Stimulated activated naive CD8-positive, alpha-beta T cell treated with anti-CD3 and anti-CD28 coated beads, Interleukin-15, Interleukin-2, amounts not matched to agents 100 U/mL and 50 U/mL, for 24 hours (primary cell): ENCODE measurements around the gene CUEDC2.

Source experiments
- ATAC-seq: fragments of 150-1000 bp; cut with Tn5 transposase; one replicate; pipeline ENCODE4 v1.10.0; 2021
- DNase-seq: peaks from one replicate; pipeline ENCODE4 v3.0.0; 2021

The CUEDC2 gene

DNA sequence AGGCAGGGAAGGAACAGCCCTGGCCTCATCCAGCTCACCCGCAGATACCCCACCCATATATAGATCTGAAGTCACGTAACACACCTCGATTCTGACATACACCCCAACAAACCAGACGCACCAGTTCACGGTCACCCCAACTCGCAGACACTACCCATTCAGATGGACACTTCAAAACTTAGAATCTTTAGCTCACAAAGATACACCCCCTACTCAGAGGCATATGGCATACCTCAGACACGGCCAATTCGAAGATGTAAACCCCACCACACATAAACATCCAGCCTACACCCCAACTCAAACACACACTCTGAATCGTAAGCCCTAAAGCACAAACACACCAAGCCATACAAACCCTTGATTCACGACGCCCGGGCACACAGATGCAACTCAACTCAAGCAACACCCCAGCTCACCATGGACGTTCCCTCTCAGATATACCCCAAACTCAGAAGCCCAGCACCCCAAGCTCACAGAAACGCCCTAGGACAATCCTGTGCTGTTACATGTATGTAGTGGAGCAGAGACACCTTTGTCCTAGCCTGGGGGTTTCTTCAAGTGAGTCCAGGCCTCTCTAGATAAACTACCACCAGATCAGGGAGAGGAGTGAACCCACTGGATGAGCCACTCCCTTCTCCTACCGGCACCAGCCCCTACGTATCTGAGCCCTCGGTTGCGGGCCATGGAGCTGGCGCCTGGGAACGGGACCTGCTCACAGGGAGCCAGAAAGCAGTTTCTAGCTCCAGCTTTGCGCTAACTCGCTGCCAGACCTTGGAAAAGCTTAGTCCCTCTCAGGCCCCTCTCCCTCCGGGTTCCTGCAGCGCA, 22.6 kb downstream of the CUEDC2 start:
- ATAC-seq (no peak), DNase-seq (no peak)

DNA sequence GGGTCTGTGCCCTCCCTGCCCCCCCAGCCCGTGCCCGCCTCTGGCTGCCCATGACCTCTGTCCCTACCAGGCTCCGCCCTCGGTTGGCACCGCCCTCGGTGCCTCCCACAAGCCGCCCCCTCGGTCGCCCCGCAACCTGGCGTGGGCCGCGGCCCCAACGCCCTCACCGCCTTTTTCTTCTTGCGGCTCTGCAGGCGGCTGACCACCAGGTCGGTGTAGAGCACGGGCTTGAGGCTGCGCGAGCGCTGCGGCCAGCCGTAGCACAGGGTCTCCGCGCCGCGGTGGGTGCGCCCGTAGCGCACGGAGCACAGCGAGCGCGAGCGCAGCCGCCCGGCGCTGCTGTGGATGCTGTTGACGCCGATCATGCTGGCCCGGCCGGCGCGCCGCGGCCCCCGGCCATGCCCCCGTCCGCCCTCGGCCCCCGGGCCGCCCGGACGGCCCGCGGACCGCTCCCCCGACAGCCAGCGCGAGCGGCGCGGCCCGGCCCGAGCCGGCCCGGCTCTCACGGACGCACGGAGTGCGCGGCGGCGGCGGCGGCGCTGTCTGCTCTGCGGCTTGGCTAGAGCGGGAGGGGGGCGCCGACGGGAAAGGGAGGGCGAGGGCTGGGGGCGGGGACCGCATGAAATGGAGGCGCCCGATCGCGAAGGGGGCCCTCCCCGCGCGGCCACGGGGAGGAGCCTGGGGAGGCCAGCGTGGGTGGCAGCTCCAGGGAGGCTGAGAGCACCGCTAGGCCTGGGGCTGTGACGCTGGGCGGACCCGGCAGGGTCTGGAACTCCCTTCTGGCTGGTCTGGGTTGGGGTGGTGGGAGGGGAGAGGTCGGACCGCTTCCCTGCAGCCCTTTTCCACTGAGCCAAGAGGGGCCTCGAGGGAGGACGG, 23.4 kb downstream of the CUEDC2 start:
- DNase-seq, result peak; percentile 87

DNA sequence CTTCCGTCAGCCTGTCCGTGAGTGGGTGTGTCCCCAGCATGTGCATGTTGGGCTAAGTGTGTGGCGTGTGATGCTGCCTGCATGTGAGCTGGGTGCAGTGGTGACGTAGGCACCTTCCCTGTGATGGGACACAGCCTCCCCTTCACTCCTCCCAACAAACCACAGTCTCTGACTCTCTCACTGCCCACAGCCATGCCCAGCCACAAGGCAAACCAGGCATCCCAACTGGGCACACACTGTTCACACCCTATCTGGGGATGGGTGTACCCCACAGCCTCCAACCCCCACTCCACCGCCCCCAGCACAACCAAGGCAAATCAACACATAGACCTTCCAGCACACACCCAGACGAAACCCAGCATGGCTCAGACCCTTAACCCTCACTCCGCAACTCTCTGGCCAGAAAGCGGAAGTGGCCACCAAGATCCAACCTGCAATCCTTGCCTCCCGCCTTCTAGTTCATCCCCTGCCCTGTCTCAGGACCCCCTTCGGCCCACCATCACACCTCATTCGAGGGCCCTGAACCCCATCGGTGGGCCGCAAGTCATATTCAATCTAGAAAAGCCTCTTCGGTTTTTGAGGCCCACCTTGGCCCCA, 24.1 kb downstream of the CUEDC2 start:
- no peak for ATAC-seq
- DNase-seq, result no peak

More for the DNA sequence above, 23.4 kb downstream of the CUEDC2 start:
- ATAC-seq, result peak; percentile 64

DNA sequence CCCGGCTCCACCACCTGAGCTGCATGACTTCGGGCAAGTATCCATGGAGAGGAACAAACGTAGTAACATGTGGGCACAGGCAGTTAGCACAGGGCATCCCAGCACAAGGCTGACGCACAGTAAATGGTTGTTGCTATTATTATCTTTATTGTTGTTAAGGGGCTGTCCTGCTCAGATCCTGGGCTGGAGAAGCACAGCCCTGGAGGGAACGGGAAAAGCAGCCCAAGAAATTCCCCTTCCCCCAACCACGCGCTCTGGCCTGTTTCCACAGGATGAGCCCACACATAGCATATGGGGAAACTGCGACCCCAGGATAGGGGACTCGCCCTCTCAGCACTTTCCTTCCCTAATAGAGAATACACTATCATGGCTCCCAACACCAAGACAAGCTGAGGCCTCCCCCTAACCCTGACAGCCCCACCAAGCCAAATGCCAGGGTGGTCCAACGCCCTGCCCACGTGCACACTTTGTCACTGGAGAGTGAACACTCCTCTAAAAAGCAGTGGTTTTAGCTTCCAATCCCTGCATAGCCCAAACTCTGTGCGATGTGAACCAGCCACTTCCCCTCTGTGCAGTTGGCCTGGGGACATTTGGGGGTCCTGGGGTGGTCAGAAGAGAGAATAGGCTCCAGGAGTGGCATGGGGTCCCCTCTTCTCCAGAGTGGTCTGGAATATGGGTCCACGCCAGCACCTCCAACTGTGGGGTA, 24.8 kb downstream of the CUEDC2 start:
- ATAC-seq, result no peak
- no peak for DNase-seq

DNA sequence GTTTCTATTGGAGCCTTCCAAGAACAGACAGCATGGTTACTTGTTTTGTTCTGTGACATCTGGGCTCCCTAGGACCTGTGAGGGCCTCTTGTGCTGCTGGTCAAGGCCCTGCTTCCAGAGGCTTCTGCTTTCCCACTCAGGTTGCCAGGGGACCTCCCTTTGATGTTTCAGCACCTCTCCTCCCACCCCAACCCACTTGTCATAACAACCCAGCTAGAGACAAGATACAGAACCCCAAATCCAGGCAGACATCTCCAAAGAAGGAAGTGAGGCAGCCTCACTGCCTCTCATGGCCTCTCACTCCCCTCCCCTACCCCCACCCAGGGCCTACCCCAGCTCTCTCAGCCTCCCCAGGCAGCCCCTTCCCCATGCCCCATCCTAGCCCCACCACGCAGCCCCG, 25.6 kb downstream of the CUEDC2 start:
- DNase-seq (no peak), ATAC-seq (no peak)

DNA sequence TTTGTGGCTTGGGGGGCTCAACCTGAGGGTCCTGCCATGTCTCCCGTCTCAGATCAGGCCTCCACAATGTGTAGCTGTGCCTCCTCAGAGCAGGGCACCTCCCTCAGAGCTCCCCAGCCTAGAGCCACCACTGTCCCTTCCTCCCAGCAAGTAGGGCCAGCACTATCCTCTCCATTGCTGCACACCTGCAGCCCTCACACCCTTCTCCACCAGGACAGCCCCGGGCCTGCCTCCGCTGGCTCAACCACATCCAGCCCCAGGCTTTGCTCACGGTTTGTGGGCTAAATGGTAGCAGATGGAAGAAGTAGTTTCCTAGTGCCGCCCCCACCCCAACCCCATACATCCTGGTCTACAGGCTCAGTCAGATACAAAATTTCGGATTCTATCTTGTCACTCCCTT, 26.7 kb downstream of the CUEDC2 start:
- no peak for ATAC-seq

DNA sequence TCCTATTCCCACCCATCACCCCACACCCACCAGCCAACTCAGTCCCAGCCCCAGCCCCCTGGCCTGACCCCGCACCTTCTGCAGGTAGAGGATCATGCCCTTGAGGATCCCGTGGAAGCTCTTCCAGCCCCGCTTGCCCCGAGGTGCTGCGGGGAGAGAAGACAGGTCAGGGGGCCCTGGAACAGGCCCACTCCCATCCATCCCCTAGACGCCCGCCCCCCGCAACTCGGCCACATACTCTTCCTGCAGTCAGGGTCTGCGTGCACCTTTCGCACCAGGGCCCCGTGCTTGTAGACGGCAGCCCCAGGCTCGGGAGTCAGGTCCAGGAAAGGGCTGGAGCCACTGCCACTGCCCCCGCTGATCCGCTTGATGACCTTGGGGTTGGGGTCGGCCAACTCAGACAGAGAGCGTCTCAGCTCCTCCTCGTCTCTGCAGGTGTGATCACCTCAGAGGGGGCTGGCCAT, 27.2 kb downstream of the CUEDC2 start:
- ATAC-seq, result no peak

More for the DNA sequence above, 26.7 kb downstream of the CUEDC2 start:
- DNase-seq, result peak; percentile 27

DNA sequence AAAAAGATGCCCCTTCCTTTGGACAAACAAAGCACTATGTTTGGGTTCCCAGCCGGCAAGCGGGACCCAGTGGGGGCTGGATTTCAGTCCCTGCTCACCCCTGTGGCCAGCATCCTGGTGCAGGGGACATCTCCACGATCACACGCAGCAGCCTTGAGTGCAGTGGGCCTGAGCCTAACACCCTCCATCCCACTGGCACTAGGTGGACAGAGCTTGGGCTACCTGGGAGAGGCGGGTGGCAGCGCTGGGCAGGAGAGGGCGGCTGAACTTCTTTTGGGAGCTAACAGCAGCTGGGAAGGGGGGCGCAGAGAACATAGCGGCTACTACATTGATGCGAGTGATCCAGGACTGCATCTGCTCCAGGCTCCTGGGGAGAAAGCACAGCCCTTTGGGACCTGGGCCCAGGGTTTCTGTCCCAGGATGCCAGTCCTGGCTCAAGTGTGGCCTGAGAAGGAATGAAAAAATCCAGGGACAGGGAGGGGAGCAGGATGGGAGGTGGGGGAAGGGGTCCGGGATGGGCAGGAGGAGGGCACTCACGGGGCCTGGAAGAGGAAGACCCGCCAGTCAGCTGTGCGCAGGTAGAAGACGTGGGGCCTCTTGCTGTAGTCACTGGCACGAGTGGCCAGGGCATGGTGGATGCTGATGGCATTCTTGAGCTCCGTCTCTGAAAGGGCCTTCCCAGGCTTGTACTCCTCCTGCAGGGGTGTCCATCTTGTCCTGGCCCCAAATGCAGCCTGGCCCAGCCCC, 27.8 kb downstream of the CUEDC2 start:
- ATAC-seq (no peak), DNase-seq (peak; percentile 24)

More for the DNA sequence above, 27.2 kb downstream of the CUEDC2 start:
- no peak for DNase-seq

DNA sequence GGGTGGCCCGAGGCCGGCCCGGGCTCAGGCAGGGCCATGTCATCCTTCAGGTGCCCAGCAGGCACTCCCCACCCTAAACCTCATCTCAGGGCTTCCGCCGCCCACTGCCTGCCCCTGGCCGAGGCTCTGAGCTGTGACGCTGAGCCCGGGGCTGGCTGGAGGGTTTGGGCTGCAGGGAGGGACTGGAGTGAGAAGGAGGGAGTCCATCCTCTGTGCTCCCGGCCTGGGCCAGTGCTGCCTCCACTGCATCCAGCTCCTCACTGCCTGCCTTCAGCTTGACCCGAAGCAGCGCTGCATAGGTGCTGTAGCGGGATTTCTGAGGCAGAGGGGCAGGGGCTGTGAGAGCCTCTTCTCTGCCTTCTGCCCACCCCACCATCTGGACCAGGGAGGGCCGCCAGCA, 29.3 kb downstream of the CUEDC2 start:
- ATAC-seq (no peak), DNase-seq (no peak)

DNA sequence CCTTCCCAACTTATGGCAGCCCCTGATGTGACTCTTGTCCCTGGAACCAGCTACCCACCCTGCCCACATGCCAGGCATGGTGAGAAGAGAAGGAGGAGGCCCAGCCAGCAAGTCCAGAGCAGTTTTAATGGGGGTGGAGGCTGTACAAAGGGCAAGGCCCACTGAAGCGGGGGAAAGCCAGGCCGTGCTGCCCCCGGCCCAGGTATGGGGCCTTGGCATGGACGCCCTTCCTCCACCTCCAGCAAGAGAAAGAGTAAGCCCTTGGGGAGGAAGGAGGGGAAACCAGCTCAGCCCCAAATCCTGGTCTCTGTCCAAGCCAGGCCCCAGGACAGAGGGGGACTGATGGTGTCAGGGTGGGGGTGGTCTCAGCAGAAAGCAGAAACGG, 29.9 kb downstream of the CUEDC2 start:
- no peak for ATAC-seq
- DNase-seq, result no peak

DNA sequence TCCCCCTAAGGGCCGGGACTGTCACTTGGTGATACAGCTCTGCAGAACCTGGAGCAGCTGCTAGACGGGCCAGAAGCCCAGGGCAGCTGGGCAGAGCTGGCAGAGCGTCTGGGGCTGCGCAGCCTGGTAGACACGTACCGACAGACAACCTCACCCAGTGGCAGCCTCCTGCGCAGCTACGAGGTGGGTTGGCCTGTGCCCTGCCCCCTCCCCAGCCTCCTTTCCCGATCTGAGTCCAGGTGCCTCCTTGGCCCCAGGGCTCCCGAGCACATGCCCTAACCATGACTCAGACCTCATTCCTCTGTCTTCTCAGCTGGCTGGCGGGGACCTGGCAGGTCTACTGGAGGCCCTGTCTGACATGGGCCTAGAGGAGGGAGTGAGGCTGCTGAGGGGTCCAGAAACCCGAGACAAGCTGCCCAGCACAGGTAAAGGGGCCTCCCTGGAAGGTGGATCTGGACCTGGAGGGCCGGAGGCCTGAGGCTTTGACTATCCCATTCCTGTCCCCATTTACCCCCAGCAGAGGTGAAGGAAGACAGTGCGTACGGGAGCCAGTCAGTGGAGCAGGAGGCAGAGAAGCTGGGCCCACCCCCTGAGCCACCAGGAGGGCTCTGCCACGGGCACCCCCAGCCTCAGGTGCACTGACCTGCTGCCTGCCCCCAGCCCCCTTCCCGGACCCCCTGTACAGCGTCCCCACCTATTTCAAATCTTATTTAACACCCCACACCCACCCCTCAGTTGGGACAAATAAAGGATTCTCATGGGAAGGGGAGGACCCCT, 30.5 kb downstream of the CUEDC2 start:
- no peak for DNase-seq
- ATAC-seq, result no peak

DNA sequence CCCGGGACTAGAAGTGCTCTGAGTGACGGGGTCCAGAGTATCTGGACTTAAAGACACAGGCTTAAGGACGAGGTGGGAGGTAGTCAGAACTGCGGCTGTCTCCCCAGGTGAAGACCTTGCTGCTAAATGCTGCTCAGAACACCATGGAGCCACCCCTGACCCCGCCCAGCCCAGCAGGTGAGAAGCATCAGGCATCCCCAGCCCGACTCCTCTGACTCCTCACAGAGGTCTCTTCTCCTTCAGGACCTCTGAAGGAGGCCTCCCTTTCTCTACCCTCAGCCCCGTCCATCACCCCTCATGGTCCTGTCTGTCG, 31.1 kb downstream of the CUEDC2 start:
- DNase-seq (no peak), ATAC-seq (no peak)

DNA sequence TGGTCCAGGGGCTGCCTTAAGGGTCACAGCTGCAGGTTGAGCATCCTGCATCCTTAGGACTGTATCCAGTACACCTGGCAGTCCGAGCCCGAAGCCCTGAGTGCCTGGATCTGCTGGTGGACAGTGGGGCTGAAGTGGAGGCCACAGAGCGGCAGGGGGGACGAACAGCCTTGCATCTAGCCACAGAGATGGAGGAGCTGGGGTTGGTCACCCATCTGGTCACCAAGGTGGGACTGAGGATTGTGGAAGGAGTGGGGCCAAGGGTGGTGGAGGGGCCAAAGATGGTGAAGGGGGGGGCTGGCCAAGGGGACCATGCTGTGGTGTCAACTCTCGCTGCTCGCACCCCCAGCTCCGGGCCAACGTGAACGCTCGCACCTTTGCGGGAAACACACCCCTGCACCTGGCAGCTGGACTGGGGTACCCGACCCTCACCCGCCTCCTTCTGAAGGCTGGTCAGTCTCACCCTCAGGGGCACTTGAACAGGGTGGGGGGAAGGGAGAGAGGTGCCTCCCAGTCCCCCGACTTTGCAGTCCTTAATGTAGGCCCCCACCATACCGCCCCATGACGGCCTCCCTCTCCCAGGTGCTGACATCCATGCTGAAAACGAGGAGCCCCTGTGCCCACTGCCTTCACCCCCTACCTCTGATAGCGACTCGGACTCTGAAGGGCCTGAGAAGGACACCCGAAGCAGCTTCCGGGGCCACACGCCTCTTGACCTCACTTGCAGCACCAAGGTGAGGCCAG, 31.6 kb downstream of the CUEDC2 start:
- no peak for DNase-seq
- no peak for ATAC-seq

DNA sequence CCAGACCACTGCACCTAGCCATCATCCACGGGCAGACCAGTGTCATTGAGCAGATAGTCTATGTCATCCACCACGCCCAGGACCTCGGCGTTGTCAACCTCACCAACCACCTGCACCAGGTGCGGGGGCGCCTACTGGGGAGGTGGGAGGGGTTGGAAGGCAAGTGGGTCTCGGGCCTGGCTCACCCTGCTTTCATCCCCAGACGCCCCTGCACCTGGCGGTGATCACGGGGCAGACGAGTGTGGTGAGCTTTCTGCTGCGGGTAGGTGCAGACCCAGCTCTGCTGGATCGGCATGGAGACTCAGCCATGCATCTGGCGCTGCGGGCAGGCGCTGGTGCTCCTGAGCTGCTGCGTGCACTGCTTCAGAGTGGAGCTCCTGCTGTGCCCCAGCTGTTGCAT, 32.3 kb downstream of the CUEDC2 start:
- DNase-seq (no peak), ATAC-seq (no peak)

DNA sequence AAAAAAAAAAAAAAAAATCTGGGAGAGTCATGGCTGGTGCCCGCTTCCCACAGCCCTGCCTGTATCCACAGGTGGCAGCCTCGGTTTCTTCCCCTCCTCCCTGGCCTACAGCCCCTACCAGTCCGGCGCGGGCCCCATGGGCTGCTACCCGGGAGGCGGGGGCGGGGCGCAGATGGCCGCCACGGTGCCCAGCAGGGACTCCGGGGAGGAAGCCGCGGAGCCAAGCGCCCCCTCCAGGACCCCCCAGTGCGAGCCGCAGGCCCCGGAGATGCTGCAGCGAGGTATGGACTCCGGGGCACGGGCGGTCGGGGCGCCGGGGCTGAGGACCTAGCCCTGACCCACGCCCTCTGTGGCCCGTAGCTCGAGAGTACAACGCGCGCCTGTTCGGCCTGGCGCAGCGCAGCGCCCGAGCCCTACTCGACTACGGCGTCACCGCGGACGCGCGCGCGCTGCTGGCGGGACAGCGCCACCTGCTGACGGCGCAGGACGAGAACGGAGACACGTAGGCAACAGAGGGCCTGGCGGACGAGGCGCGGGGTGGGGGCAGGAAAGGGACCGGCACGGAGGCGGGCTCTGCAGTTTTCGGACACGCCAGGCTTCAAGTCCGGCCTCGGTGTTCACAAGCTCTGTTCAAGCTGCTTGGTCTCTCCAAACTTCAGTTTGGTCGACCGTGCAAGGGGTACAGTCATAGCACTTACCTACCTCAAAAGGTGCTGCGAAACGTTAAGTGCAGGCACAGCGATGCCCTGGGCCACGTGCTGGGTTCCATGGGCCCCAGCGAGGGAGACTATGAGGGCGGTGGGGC, 33.0 kb downstream of the CUEDC2 start:
- ATAC-seq (peak; percentile 69), DNase-seq (peak; percentile 93)

DNA sequence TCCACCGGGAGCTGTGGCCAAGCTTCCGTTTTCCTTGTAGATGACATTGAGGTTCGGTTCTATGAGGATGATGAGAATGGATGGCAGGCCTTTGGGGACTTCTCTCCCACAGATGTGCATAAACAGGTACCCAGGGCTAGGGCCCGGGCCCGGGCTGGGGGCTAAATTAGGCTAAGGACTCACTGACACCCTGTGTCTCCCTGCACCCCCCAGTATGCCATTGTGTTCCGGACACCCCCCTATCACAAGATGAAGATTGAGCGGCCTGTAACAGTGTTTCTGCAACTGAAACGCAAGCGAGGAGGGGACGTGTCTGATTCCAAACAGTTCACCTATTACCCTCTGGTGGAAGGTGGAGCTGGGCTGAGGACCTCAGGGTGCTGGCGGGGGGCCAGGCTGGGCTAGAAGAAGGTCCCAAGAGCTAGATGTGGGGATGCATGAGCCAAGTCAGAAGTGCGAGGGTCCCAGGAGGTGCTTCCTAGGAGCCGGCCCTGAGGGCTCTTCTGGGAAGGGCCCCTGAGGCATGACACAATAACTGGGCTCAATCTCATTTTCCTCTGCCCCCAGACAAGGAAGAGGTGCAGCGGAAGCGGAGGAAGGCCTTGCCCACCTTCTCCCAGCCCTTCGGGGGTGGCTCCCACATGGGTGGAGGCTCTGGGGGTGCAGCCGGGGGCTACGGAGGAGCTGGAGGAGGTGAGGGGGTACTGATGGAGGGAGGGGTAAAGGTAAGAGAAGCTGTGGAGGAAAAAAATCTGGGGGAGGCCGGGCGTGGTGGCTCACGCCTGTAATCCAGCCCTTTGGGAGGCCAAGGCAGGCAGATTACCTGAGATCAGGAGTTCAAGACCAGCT, 34.0 kb downstream of the CUEDC2 start:
- no peak for ATAC-seq
- DNase-seq, result no peak

DNA sequence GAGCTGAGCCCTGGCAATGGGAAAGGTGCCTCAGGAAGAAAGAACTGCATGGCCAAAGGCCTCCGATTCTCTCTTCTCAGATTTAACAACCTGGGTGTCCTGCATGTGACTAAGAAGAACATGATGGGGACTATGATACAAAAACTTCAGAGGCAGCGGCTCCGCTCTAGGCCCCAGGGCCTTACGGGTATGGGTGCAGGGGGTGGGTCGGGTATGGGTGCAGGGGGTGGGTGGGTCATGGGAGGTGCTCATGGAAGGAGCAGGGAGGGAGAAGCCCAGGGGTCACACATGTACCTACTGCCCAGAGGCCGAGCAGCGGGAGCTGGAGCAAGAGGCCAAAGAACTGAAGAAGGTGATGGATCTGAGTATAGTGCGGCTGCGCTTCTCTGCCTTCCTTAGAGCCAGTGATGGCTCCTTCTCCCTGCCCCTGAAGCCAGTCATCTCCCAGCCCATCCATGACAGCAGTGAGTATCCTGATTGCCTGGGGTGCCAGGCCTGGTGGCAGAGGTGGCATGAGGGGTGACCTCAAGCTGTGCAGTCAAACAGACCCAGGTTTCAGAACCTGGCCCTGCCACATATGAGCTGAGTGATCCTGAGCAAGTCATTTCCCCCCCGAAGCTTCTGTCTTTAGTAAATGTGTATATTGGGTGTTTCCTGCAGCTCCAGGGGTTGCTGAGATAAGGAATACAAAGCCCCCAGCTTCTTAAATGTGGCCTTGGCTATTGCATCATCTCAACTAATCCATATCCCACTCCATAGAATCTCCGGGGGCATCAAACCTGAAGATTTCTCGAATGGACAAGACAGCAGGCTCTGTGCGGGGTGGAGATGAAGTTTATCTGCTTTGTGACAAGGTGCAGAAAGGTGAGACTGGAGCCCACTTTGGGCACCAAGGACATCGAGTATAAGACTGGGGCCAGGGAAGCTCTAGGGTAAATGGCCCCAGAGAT, 34.9 kb downstream of the CUEDC2 start:
- ATAC-seq (no peak), DNase-seq (no peak)
